AG04449 (cell line): ENCODE data around the gene RAB27B.
A peak's percentile ranks its signal among the peaks of the same experiment; 100 is the strongest.
"Not testable (repeated sequence)": the region's sequence is repeated elsewhere in the genome, so short reads cannot be mapped to it uniquely, and the experiment has no call there.

Experiments used
- CTCF ChIA-PET: fragments of 350-600 bp; formaldehyde crosslinking; extraction: SDS; loops from one replicate; lab custom pipeline; 2021; ENCODE audit warnings: antibody characterized with exemption; lab: Yijun Ruan, JAX
- POLR2A ChIA-PET: fragments of 400-600, 350-600 bp; formaldehyde crosslinking; extraction: SDS; loops from one replicate; lab custom pipeline; 2020; ENCODE audit warnings: antibody characterized with exemption, inconsistent platforms; lab: Yijun Ruan, JAX
- DNase-seq: peaks from one replicate; pipeline ENCODE4 v3.0.0-alpha.2; 2010; ENCODE audit warnings: low read depth, low spot score
- H3K4me3 ChIP-seq: 2 replicates; pipeline ENCODE4 v1.5.1; 2011; ENCODE audit warnings: low read depth, mild to moderate bottlenecking, control low read depth, low read length
- CTCF ChIP-seq: IDR thresholded peaks from one replicate; pipeline ENCODE4 v1.5.1; 2011; ENCODE audit warnings: mild to moderate bottlenecking, moderate library complexity, low read length, control low read depth, inconsistent platforms; ENCODE audit not compliant: insufficient read depth; ENCODE audit errors: missing control alignments

Gene RAB27B

DNA sequence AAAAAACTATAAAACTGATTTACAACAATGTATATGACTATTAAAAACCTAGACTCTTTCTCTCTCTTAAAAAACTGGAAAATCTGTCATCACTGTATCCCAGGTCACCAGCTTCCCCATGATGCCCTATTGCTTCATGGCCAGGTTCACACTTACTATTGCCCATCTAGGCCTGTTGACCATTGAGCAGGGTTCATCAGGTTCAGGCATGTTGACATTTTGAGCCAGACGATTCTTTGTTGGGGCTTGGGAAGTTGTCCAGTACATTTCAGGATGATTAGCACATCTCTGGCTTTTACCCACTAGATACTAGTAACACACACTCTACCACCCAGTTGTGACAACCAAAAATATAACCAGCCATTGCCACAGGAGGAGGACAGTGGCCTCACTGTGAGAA is 26.9 kb upstream of the RAB27B start:
- no peak overlapping the region for H3K4me3 ChIP-seq
- ChIA-PET POLR2A (no interaction called here), CTCF (no interaction called here)
- no peak for TF ChIP-seq CTCF
- DNase-seq, result no peak

DNA sequence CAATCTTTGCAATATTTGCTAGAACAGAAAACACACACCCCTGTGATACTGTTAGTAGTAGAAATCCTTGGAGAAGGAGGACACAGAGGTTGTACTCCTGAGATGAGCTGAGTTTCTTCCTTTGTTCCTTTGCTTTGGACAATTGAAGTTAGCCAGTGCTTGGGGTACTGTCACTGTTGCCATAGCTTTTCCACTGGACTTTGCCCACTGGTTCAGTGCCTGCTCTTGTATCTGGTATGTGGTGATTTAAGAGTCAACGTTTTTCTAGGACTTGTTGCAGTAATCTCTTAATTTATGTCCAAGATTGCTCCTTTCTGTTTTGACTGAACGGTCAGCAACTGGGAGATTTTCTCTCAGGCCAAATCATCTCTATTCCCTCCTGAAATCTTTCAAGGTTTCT is 26.1 kb upstream of the RAB27B start:
- POLR2A ChIA-PET, result no interaction called here
- CTCF ChIA-PET, result no interaction called here
- no peak for DNase-seq
- H3K4me3 ChIP-seq, result no peak overlapping the region
- TF ChIP-seq CTCF, result no peak

DNA sequence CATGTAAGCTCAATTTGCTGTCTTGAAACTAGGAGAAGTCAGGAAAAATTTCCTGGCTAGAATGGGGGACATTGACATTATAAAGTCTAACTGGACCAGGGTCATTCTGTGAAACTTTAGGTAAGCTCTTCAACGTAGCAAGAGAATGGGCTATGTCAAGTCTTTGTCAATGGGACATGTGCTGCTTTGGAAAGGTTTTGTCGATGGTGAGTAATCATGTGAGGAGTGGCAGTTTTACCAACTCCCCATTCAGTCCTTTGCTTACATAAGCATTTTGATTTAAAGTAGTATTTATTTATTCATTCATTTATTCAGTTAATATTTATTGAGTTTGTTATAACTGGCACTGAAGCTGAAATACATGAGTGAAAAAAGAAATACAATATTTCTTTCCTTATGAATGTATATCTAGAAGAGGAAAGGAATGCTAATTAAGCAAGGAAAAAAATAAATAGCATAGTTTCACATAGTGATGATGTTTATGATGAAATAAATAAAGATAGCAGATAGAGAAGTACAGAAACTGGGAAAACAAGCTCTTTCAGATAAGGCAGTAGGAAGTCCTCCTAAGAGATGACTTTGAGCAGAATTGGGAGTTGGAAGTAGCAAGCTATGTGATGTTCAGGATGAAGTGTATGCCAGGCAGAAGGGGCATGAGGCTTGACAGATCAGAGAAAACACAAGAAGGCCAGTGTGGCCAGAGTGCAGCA is 25.4 kb upstream of the RAB27B start:
- no peak for DNase-seq
- POLR2A ChIA-PET, result no interaction called here
- CTCF ChIA-PET, result interaction anchor here (1.2 kb wide), 1 partner anchor 15 kb away, joined by 3 read pairs; no protein-coding TSS in a partner anchor
- no peak for TF ChIP-seq CTCF
- no peak overlapping the region for H3K4me3 ChIP-seq

DNA sequence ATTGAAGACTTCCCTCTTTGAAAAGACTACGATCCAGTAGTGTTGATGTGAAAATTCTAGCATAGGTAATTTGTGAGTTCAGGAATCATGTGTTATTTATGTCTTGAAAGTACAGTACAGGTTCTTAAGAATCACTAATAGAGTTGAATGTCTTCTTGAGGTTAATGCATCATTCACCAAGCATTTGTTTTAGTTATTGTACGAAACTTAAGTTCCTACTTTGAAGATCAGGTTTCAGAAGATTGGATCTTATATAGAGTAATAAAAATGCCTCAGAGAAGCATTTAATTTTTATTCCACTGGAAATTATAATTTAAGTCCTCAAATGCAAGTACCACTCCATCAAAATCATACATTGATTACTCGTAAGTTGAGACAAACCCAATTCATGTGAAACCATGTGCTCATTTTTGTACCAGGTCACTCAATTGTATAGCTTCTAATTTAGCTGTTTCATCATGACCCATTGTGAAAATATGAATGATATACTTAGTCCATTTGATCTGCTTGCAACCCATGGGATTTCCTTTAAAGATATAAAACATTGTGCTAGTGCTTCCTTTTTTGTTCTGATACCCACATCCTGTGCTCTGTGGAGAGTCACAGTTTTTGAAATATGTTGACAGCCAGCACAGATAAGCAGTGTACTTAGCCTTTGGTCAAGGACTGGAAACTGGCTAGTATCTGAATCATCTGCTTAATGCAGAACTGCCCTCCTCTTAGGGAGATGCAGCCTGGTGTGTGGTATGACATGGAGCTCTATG is 22.5 kb upstream of the RAB27B start:
- CTCF ChIA-PET, result no interaction called here
- DNase-seq, result peak; percentile 52
- H3K4me3 ChIP-seq, result no peak overlapping the region
- POLR2A ChIA-PET, result interaction anchor here (0.6 to 1.2 kb wide), 2 partner anchors 17 to 72 kb away, joined by 3 read pairs; no protein-coding TSS in a partner anchor
- no peak for TF ChIP-seq CTCF

- no peak for TF ChIP-seq CTCF
- no peak for DNase-seq
- H3K4me3 ChIP-seq, result no peak overlapping the region
- ChIA-PET POLR2A (interaction anchor here (1.2 kb wide), 1 partner anchor 73 kb away, joined by 3 read pairs; no protein-coding TSS in a partner anchor), CTCF (no interaction called here)
Measured at GRCh38 chr18:54806526-54806925, 21.8 kb upstream of the RAB27B start.

GRCh38 chr18:54807303-54807702 is 21.0 kb upstream of the RAB27B start:
- POLR2A ChIA-PET, result no interaction called here
- TF ChIP-seq CTCF, result no peak
- no peak overlapping the region for H3K4me3 ChIP-seq
- CTCF ChIA-PET, result no interaction called here
- no peak for DNase-seq

GRCh38 chr18:54810662-54811061 is 17.6 kb upstream of the RAB27B start:
- H3K4me3 ChIP-seq, POLR2A ChIA-PET, DNase-seq, CTCF ChIA-PET: not testable (repeated sequence)
